ENCODE data around the gene PMS2. TPM values are rescaled to one million over a fixed set of nuclear protein-coding genes. Genes with fewer than 3 reads are reported as not detected.
A peak's percentile ranks its signal among the peaks of the same experiment; 100 is the strongest.

PMS2 gene
- total and polyA plus RNA-seq, 9 of the 15 experiments (the other 6 are each of a cell fraction or from before 2014, with no cell fraction given): 4.9 to 27.6 (median 16.5) TPM

- TF ChIP-seq MEF2A (IDR thresholded peaks at IDR 0.05; ENCODE audit: control insufficient read depth, low read depth, low read length): no peak
- no peak for TF ChIP-seq EWSR1 (IDR thresholded peaks at IDR 0.05; ENCODE audit: borderline replicate concordance, low read depth, partially characterized antibody)
- no peak for TF ChIP-seq YBX1 (IDR thresholded peaks at IDR 0.05)
- TF ChIP-seq CBFB (CRISPR knock-in tag; IDR thresholded peaks at IDR 0.05): no peak
- TF ChIP-seq ZNF583 (CRISPR knock-in tag; IDR thresholded peaks at IDR 0.05): peak; percentile 56; the same call in 1 of the 2 replicates
- TF ChIP-seq TARDBP (IDR thresholded peaks at IDR 0.05): 0 out of 2 replicates have a peak, but pooled peaks have one; percentile 22
- TF ChIP-seq BCOR (IDR thresholded peaks at IDR 0.05): no peak
- peak; percentile 77 for TF ChIP-seq POLR2H (tag; IDR thresholded peaks at IDR 0.05; ENCODE audit: low read depth)
- no peak for TF ChIP-seq CREBBP (IDR thresholded peaks at IDR 0.05; ENCODE audit: low read depth, low read length)
- no peak for TF ChIP-seq KHSRP (IDR thresholded peaks at IDR 0.05)
- no peak for TF ChIP-seq MTA2 (IDR thresholded peaks at IDR 0.05; ENCODE audit: low read depth)
- peak; percentile 72; the same call in 1 of the 2 replicates for TF ChIP-seq LEF1 (IDR thresholded peaks at IDR 0.05)
- TF ChIP-seq, protein P1, sequence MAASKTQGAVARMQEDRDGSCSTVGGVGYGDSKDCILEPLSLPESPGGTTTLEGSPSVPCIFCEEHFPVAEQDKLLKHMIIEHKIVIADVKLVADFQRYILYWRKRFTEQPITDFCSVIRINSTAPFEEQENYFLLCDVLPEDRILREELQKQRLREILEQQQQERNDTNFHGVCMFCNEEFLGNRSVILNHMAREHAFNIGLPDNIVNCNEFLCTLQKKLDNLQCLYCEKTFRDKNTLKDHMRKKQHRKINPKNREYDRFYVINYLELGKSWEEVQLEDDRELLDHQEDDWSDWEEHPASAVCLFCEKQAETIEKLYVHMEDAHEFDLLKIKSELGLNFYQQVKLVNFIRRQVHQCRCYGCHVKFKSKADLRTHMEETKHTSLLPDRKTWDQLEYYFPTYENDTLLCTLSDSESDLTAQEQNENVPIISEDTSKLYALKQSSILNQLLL (CRISPR knock-in tag; IDR thresholded peaks at IDR 0.05; ENCODE audit: borderline replicate concordance): no peak
- no peak for TF ChIP-seq TCF7L2 (IDR thresholded peaks at IDR 0.05; ENCODE audit: low read depth, low read length)
- peak; percentile 90 for TF ChIP-seq ZNF175 (CRISPR knock-in tag; IDR thresholded peaks at IDR 0.05; ENCODE audit: low read depth)
- TF ChIP-seq ZBTB7A (IDR thresholded peaks at IDR 0.05; ENCODE audit: borderline replicate concordance, control insufficient read depth, low read depth, low read length): no peak
- TF ChIP-seq, protein P2, sequence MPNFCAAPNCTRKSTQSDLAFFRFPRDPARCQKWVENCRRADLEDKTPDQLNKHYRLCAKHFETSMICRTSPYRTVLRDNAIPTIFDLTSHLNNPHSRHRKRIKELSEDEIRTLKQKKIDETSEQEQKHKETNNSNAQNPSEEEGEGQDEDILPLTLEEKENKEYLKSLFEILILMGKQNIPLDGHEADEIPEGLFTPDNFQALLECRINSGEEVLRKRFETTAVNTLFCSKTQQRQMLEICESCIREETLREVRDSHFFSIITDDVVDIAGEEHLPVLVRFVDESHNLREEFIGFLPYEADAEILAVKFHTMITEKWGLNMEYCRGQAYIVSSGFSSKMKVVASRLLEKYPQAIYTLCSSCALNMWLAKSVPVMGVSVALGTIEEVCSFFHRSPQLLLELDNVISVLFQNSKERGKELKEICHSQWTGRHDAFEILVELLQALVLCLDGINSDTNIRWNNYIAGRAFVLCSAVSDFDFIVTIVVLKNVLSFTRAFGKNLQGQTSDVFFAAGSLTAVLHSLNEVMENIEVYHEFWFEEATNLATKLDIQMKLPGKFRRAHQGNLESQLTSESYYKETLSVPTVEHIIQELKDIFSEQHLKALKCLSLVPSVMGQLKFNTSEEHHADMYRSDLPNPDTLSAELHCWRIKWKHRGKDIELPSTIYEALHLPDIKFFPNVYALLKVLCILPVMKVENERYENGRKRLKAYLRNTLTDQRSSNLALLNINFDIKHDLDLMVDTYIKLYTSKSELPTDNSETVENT (CRISPR knock-in tag; IDR thresholded peaks at IDR 0.05): no peak
- TF ChIP-seq ZNF124 (CRISPR knock-in tag; IDR thresholded peaks at IDR 0.05): no peak
- TF ChIP-seq AFF1 (IDR thresholded peaks at IDR 0.05; ENCODE audit: low read depth in 1 of 2, partially characterized antibody in 2 of 2): peak in 1 of 2 experiments; percentile 41
- no peak for TF ChIP-seq RBM34 (IDR thresholded peaks at IDR 0.05; ENCODE audit: borderline replicate concordance, insufficient read depth, low read length)
- no peak for TF ChIP-seq ZNF717 (CRISPR knock-in tag; IDR thresholded peaks at IDR 0.05)
- TF ChIP-seq ZNF311 (CRISPR knock-in tag; IDR thresholded peaks at IDR 0.05): 0 out of 2 replicates have a peak, but pooled peaks have one; percentile 9
- TF ChIP-seq ZC3H4 (CRISPR knock-in tag; IDR thresholded peaks at IDR 0.05; ENCODE audit: borderline replicate concordance): no peak
These were observed 7.2 kb upstream of the PMS2 start (continued) for GRCh38 chr7:6015917-6016652.
